VCaP (cell line): ENCODE results near the gene OR13J1.

Experiments used
- H3K27ac ChIP-seq: fragments of 450-650 bp; 2 replicates; pipeline ENCODE4 v1.5.1; 2017
- CTCF ChIP-seq: fragments of 450-650 bp; conservative IDR thresholded peaks from 2 replicates; pipeline ENCODE4 v1.5.1; 2017; ENCODE audit warnings: mild to moderate bottlenecking, moderate library complexity

OR13J1 gene

GRCh38 chr9:35844628-35845270 is 25.5 kb downstream of the OR13J1 start:
- TF ChIP-seq CTCF = no peak
- peak overlapping the region; percentile 18 for H3K27ac ChIP-seq

- H3K27ac ChIP-seq = no peak overlapping the region
- TF ChIP-seq CTCF = no peak
These were observed 27.4 kb downstream of the OR13J1 start for GRCh38 chr9:35842795-35843194.

GRCh38 chr9:35842020-35842745 is 28.0 kb downstream of the OR13J1 start:
- no peak for TF ChIP-seq CTCF
- H3K27ac ChIP-seq = no peak overlapping the region

- TF ChIP-seq CTCF = no peak
These were observed 28.6 kb downstream of the OR13J1 start for GRCh38 chr9:35841645-35841900.

GRCh38 chr9:35840881-35841644 is 29.1 kb downstream of the OR13J1 start:
- TF ChIP-seq CTCF = no peak
- no peak overlapping the region for H3K27ac ChIP-seq

More at GRCh38 chr9:35841645-35841900, 28.6 kb downstream of the OR13J1 start:
- H3K27ac ChIP-seq = no peak overlapping the region

GRCh38 chr9:35839926-35840325 is 30.3 kb downstream of the OR13J1 start:
- H3K27ac ChIP-seq = no peak overlapping the region
- TF ChIP-seq CTCF = no peak

GRCh38 chr9:35836595-35836994 is 33.6 kb downstream of the OR13J1 start:
- TF ChIP-seq CTCF = no peak
- H3K27ac ChIP-seq = no peak overlapping the region
